ENCODE results near the gene IL1RAPL2.

IL1RAPL2 gene

GRCh38 chrX:105050921-105051320, 484.9 kb downstream of the IL1RAPL2 start:
- Histone ChIP-seq H3K4me3 (replicated peaks; ENCODE audit: low read depth, low read length) (no peak overlapping the region), H3K36me3 (ENCODE audit: control insufficient read depth, insufficient read depth, low read length) (no peaks in the 10 kb centered on the region), H3K27me3 (replicated peaks; ENCODE audit: control insufficient read depth, insufficient read depth, low read length) (no peaks in the 10 kb centered on the region)
- no peak for DNase-seq (ENCODE audit: extremely low read depth, insufficient read length)
- no peak for TF ChIP-seq CTCF (IDR thresholded peaks at IDR 0.05; ENCODE audit: insufficient read depth, low read length, poor library complexity, severe bottlenecking)

- no peak for DNase-seq (ENCODE audit: extremely low read depth, insufficient read length)
- Histone ChIP-seq H3K27me3 (replicated peaks; ENCODE audit: control insufficient read depth, insufficient read depth, low read length) (no peaks in the 10 kb centered on the region), H3K4me3 (replicated peaks; ENCODE audit: low read depth, low read length) (no peak overlapping the region), H3K36me3 (ENCODE audit: control insufficient read depth, insufficient read depth, low read length) (no peaks in the 10 kb centered on the region)
- no peak for TF ChIP-seq CTCF (IDR thresholded peaks at IDR 0.05; ENCODE audit: insufficient read depth, low read length, poor library complexity, severe bottlenecking)
Measured at GRCh38 chrX:105051364-105051763, 485.4 kb downstream of the IL1RAPL2 start.

GRCh38 chrX:105052926-105053325, 486.9 kb downstream of the IL1RAPL2 start:
- Histone ChIP-seq H3K36me3 (ENCODE audit: control insufficient read depth, insufficient read depth, low read length) (no peaks in the 10 kb centered on the region), H3K4me3 (replicated peaks; ENCODE audit: low read depth, low read length) (no peak overlapping the region), H3K27me3 (replicated peaks; ENCODE audit: control insufficient read depth, insufficient read depth, low read length) (no peaks in the 10 kb centered on the region)
- DNase-seq (ENCODE audit: extremely low read depth, insufficient read length), result no peak
- no peak for TF ChIP-seq CTCF (IDR thresholded peaks at IDR 0.05; ENCODE audit: insufficient read depth, low read length, poor library complexity, severe bottlenecking)

- H3K4me3 ChIP-seq (replicated peaks; ENCODE audit: low read depth, low read length), result no peak overlapping the region
- H3K27me3 ChIP-seq (replicated peaks; ENCODE audit: control insufficient read depth, insufficient read depth, low read length), result no peaks in the 10 kb centered on the region
- DNase-seq (ENCODE audit: extremely low read depth, insufficient read length), result no peak
- no peaks in the 10 kb centered on the region for H3K36me3 ChIP-seq (ENCODE audit: control insufficient read depth, insufficient read depth, low read length)
- no peak for TF ChIP-seq CTCF (IDR thresholded peaks at IDR 0.05; ENCODE audit: insufficient read depth, low read length, poor library complexity, severe bottlenecking)
Measured at GRCh38 chrX:105063743-105064142, 497.7 kb downstream of the IL1RAPL2 start.

- no peak for DNase-seq (ENCODE audit: extremely low read depth, insufficient read length)
Measured at GRCh38 chrX:105098201-105098600, 532.2 kb downstream of the IL1RAPL2 start.

More at GRCh38 chrX:105098201-105098600, 532.2 kb downstream of the IL1RAPL2 start:
- Histone ChIP-seq H3K36me3 (ENCODE audit: control insufficient read depth, insufficient read depth, low read length) (no peaks in the 10 kb centered on the region), H3K27me3 (replicated peaks; ENCODE audit: control insufficient read depth, insufficient read depth, low read length) (no peaks in the 10 kb centered on the region), H3K4me3 (replicated peaks; ENCODE audit: low read depth, low read length) (no peak overlapping the region)
- no peak for TF ChIP-seq CTCF (IDR thresholded peaks at IDR 0.05; ENCODE audit: insufficient read depth, low read length, poor library complexity, severe bottlenecking)

Data from GM06990 (cell line).